Measurements from ENCODE around the gene SLC16A11.

DNA sequence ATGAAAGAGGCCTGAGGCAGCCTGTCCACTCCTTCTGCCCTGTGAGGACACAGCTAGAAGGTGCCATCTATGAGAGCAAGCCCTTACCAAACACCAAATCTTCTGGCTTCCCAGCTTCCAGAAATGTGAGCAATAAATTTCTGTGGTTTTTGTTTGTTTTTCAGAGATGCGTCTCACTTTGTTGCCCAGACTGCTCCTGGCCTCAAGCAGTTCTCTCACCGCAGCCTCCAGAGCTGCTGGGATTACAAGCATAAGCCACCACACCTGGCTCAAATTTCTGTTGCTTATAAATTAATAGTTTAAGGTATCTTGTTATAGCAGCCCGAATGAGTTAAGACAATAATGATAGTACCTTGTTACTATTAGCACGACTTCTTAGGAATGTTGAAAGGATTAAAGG is 12.5 kb upstream of the SLC16A11 start:
- TF ChIP-seq, protein P1, sequence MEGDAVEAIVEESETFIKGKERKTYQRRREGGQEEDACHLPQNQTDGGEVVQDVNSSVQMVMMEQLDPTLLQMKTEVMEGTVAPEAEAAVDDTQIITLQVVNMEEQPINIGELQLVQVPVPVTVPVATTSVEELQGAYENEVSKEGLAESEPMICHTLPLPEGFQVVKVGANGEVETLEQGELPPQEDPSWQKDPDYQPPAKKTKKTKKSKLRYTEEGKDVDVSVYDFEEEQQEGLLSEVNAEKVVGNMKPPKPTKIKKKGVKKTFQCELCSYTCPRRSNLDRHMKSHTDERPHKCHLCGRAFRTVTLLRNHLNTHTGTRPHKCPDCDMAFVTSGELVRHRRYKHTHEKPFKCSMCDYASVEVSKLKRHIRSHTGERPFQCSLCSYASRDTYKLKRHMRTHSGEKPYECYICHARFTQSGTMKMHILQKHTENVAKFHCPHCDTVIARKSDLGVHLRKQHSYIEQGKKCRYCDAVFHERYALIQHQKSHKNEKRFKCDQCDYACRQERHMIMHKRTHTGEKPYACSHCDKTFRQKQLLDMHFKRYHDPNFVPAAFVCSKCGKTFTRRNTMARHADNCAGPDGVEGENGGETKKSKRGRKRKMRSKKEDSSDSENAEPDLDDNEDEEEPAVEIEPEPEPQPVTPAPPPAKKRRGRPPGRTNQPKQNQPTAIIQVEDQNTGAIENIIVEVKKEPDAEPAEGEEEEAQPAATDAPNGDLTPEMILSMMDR (IDR thresholded peaks at IDR 0.05; ENCODE audit: poor library complexity): no peak
- TF ChIP-seq EZH2 (IDR thresholded peaks at IDR 0.05; ENCODE audit: borderline replicate concordance) (no peak), EZH2phosphoT487 (IDR thresholded peaks at IDR 0.05; ENCODE audit: low read depth, severe bottlenecking, unreplicated experiment) (no peak)

Data from hepatocyte (in vitro differentiated cells).